Inflammatory macrophage treated with lipopolysaccharide for 4 hours (primary cell): ENCODE measurements around the gene MEN1.
A peak's percentile ranks its signal among the peaks of the same experiment; 100 is the strongest.

Experiments
- DNase-seq: peaks from one replicate; pipeline ENCODE4 v3.0.0-alpha.2; 2020

The MEN1 gene

DNA sequence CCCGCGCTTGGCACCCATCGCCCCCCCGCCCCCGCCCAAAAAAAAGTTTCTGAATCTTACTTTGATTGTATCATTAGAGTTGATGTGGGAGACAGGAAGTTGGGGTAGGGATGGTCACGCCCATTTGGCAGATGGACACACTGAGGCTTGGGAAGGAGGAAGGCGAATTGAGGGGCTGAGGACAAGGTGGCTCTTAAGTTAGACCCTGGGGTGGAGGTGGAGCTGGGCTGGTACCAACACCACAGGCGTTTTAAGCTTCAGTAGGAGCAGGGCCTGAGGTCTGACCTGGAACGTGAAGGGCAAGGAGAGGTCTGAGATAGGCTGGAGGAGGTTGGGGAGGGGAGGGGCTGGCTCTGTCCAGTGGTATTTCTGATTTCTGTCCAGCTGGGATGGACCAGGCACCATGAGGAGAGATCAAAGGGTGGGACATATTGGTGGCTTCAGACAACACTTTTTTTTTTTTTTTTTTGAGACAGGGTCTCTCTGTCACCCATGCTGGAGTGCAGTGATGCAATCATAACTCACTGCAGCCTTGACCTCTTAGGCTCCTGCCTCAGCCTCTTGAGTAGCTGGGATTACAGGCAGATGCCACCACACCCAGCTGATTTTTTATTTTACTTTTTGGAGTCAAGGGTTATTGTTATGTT lies 34.9 kb upstream of the MEN1 start:
- no peak for DNase-seq

DNA sequence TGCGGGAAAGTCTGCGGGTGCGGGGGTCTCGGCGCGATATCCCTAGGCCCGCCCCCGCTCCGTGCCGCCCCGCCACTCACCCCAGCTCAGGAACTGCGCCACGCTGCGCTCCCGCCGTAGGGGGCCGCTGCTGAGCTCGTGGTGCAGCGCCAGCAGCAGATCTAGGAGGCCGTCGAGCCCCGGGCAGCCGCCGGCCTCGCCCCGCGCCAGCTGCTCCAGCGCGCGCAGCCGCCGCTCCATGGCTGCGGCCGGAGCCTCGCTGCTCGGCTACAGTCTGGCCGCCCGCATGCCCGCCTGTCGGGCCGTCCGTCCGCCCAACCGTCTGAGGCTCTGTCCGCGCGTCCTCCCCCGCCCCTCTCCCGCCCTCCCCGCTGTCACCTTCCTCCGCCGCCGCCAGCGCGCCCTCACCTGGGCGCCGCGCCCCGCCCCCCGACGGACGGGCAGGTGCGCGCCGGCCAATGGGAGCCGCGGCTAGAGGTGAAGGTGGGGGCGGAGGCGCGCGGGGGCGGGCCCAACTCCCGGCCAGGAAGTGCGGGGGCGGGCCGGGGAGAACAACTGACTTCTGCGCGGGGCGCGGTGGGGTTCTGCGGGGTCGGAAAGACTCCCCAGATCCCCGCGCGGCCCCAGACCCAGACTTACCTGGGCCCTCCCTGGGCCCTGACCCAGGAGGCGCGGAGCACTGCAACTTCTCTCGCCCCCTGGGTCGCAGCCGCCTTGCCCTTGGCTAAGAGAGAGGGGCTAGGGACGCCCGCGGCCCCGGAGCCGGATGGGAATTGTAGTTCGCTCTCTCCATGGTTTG lies 34.2 kb upstream of the MEN1 start, which contains the start of gene CDC42BPG:
Gene CDC42BPG (minus strand): TSS at position 324 of the 799 bp plus-strand sequence. CDS start 84 bp downstream, at position 240.
- peak; percentile 76 for DNase-seq

DNA sequence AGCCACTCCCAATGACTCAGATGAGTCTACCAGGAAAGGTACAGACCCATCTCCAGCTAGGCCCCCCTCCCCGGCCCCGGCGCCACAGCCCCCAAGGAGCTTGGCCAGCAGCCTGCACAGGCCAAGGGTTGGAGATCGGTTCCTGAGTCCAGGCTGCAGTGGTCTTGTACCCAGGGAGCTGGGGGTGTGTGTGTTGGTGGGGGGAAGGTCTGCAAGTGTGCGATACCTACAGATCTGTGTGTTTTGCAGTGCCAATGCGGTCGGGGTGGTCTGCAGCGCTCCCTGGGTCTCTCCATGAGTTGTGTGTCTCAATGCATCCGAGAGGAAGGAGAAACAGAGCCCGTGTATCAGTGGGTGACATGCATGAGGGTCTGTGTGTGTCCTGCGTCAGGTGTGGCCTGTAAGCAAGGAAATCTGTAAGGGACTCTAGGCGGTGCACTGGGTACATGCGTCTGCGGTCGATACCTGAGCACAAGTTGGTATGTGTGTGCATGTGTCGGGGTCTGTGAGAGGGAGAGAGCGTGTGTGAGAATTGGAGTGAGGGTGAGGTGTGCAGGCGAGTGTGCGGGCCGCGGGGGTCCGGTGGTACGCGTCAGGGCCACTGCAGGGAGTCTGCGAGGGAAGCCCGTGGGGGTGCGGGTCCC lies 33.5 kb upstream of the MEN1 start:
- DNase-seq: no peak

DNA sequence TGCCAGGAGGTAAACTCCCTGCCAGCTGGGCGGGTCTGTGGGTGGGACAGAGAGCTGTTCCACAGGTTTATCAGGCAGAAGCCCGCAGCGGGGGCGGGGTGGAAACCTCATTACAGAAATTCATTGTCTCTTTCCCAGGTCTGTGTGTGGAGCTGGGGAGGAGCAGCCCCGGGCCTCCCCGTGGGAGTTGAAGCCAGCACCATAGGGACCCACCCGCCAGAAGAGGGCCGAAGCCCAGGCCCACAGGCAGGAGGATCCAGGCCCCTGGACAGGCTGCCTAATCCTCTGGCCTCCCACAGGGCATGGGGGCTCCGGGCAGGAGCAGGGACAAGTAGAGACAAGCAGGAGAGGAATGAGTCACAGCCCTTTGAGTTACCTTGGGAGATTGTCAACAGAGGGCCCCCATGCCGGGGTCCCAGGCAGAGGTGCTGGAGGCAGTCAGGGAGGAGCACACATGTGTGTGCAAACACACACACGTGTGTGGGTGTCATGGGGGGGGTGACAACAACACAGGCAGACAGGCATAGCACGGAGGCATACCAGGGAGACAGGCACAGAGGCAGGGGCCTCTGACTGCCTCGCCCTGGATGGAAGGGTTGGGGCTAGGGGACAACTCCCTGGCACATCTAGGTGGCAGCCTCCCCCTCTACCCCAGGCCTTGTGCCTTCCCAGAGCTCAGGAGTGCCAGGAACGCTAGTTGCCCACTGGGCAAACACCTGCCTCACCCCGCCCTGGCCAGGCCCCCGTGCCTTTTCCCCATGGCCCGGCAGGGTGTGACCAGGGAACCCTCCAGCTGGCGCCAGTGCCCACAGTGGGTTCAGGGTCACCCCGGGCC lies 32.7 kb upstream of the MEN1 start:
- DNase-seq: no peak

DNA sequence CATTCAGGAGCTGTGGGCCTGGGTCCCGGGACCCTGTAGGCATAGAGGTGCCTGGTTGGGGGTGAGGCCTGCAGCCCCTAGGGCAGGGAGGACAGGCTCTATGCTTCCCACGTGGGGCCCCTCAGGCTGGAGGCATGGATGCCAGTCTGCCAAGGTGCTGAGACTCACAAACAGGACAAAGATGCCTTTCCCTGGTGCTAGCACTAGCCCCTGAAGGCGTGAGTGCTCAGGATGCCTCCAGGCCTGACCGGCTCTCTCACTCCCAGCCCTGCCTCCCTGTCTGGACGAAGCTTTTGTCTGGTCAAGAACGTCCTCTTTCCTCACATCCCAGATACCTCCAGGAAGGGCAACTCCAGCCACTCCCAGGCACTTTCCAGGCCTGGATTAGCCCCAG lies 32.0 kb upstream of the MEN1 start:
- DNase-seq: no peak

DNA sequence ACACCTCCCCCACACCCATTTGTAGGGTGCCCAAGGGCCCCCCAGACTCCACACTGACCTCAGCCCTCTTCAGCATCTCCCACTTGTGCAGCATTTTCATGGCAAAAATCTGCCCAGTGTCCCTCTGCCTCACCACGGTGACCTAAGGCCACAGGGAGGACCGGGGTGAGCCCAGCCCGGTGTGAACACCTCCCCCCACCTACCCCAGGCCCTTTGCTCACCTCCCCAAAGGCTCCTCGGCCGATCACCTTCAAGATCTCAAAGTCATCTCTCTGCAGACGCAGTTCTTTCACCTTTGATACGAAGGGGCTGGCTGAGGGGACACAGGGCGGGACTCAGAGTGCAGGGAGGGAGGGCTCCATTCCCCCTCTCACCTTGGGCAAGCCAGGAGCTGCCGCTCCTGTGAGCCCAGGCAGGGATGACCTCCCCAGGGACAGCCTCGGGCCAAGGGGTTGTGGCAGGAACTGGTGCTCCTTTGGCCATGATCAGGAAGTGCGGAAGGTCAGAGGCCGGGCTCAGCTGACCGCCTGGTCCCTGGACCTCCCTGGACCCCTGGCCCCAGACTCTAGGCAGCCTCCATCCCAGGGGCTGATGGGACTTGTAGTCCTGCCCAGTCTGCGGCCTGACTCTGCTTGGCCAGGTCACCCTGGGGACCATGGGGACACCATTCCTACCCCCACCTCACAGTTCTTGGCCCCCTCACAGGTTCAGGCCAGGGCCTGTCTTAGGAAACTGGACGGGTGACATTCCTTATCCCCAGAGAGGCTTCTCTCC lies 31.4 kb upstream of the MEN1 start:
- no peak for DNase-seq

DNA sequence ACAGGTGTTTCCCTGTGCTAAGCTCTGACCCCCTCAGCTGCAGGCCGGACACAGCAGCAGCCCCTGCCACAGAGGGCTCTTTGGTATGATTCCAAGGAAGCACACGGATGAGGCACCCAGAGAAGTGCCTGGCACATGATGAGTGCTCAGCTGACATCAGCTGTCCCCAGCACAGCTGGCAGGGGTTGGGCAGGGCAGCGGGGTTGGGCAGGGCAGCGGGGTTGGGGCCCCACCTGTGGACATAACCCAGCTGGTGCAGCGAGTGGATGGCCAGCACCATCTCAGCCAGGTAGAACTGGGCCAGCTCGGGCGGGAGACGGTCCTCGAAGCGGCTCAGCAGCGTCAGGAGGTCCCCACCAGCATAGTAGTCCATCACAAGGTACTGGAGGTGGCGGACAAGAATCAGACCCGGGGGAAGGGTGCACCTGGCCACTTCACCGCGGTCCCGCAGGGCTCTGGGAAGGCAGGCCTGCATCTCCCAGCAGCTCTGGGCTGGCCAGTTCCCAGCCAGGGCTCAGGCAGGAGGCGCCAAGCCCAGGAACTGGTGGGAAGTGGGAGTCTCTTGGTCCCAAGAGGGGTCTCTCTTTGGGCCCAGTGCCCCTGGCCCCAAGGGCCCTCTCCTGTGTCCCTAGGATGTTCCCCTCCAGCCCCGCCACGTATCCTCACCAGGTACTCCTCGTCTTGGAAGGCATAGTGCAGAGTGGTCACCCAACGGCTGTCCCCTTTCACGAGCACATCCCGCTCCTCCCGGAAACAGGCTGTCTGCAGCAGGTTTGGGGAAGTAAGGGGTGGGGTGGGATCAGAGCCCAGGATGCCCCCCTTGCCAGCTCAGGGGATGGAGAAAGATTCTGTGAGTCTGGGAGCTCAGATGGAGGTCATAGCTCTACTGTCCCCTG lies 29.8 kb upstream of the MEN1 start:
- DNase-seq: no peak

DNA sequence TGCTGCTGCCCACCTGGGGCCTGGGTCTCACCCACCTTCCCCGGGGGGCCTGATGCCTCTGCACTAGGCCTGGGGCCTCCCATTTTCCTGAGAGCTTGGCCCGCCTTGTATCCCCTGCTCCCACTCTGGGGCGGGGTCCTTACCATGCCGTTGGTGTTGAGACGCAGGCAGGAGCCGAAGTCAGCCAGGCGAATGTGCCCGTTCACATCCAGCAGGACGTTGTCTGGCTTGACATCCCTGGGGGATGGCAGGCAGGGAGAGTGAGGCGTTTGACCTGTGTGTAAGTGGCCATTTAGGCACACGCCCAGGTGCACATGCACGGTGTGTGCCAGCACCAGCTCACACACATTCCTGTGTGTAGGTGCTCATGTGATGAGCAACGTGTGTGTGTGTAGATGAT lies 29.0 kb upstream of the MEN1 start:
- DNase-seq: no peak

DNA sequence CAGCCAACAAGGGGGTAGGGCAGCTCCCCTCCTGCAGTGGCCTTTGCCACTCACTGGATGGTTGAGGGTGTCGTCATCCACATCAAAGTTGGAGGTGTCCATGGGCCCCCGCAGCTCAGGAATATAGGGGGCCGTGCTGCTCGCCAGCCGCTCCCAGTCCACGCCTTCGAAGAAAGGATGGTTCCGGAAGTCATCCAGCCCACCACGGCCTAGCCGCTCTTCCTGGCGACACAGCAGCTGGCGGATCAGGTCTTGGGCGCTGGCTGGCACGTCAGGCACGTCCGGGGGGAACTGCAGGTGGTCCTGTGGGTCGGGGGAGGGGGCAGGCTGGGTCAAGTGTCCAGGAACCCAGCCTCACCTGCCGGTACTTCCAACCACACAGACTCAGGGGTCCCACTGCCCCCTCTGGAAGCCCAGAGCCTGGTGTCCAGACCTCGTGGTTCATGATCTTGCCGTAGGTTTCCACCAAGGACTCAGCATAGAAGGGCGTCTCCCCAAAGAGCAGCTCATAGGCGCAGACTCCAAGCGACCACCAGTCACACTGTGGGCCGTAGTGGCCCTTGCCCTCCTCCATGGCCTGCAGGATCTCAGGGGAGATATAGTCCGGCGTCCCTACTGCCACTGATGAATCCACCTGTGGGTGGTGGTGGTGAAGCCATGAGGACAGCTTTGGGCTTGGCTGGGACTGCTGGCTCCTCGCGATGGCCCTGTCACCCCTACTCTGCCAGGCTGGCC lies 28.4 kb upstream of the MEN1 start:
- DNase-seq: no peak

DNA sequence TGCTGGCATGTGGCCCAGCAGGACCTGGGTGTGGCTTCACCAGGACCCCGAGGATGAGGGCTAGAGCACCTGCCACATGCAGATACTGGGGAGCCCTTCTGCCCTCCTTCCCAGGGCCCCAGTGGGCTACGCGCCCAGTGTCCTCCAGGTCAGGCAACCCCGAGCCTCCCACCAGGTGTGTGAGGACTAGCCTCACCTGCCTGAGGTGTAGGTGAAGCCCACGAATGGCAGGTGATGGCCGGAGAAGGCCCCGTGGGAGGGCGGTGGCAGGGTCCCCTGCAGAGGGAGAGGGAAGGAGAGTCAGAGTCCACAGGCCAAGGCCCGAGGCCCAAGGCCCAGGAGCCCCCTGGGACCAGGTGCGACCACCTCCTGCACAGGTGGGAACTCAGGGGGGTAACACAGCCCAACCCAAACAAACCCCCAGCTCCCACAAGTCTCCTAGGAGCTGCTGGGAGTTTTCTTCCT lies 27.6 kb upstream of the MEN1 start:
- DNase-seq: no peak

DNA sequence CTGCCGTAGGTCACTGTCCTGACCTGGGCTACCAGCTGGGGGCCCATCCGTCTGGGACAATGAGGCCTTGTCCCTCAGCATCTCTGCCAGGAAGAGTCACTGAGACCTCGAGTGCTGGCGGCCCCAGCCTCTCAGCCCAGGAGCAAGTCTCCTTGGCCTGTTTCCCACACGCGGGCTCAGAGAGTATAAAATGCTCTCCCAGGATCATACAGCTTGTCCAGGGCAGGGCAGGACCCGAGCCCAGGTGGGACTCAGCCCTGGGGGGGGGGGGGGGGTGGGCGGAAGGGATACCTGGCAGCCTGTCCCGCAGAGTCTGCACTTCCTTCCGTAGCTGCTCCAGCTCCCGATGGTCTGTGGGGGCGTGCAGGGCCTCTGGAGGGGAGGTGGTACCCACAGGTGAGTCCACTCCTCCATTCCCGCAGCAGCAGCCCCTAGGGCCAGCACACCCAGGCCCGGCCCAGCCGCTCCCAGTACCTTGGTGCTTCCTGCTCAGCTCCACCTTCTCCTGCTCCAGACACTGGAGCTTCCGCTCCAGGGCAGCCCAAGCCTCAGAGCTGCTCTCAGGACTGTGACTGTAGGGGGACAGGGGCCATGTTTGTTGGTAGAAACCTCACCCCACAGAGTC lies 26.2 kb upstream of the MEN1 start:
- DNase-seq: no peak

DNA sequence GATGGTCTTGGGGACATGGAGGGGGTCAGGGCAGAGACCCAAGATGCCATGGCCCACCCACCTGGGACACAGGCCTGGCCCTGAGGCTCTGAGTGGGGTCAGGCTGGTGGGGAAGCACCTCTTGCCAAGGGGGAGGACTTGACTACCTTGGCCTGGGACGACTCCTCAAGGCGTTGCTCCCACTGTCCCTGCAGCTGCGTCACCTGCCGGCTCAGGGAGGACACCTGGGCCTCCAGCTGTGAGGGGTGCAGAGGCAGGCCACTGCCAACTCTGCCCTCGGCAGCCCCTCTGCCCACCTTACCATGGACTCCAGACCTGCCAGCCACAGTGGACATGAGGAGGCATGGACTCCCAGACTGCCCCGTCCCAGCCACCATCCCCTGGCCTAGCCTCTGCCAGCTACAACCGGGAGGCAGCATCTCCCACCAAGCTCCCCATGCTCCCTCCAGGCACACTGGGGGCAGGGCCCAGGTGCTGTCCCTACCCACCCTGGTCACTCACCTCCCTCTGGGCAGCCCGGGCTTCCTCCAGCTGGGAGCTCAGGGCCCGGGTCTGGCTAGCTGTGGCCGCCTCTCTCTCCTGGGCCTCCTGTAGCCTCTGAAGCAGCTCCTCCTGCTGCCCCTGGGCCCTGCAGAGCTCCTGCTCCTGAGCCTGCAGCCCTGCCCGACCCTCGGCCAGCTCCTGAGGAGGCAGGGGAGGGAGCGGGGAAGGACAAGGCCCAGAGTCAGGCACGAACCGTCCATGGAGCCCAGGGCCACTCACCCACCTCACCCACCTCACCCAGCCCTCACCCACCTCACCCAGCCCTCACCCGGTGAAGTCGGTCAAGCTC lies 25.5 kb upstream of the MEN1 start:
- no peak for DNase-seq

DNA sequence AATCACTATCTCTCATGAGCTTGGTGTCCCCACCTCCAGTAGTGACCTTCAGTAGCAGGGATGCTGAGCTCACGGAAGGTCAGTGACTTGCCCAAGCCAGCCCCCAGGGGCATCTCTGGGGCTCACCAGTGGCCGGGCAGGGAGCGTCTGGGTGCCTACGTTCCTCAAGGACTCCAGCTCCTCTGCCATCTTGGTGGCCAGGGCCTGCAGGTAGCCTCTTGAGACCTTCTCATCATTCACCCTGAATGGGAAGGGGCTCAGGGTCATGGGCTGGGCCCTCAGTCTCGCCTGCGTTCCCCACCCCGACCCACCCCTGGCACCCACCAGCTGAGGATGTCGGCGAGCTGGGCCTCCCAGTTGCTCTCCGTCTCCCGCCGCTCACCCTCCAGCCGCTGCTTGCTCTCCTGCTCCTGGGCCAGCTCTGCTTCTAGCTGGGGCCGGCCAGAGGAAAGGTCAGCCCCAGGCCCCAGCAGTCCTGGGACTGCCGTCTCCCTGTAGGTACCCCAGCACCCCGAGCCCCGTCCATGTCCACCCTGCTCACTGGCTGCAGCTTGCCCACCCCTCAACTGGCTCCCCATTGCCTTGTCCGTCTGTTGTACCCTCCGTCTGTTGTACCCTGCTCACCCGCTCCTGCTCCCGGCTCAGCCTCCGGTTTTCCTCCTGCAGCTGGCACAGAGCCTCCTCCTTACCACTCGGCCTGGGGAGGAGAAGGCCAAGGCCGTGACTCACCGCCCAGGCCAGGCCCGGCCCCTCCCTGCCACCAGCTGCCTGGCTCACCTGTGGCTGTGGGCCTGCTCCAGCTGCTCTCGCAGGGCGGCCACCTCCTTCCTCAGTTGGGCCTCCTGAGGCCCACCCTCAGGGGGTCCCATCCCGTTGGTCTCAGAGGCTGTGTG lies 24.6 kb upstream of the MEN1 start:
- no peak for DNase-seq

DNA sequence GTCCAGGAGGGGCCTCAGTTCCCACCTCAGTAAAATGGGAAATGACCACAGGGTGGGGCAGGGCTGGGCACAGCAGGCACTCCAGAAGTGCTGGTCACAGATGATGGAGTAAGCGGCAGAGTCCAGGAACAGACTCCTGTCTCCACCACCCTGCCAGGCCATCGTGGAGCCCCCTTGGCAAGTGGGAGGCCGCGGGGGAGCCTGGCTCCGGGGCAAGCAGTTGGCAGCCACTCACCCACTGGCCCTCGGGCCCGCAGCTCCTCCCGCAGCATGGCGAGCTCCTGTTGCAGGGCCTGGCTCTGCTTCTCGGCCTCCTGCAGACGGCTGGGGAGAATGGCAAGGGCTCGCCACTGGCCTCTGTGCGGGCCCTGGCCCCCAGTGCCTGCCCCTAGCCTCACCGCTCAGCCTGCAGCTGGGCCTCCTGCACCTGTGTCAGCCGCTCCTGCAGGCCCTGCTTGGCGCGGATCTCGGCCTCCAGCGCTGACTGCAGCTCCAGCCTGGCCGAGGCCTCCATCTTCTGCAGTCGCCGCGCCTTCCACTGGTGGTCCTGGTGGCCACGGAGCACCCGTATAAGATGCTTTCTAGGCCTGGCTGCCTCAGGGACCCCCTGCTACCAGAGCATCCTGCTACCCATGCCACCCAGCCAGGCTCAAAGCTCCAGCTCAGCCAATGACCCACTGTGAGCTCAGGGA lies 23.8 kb upstream of the MEN1 start:
- DNase-seq: no peak

DNA sequence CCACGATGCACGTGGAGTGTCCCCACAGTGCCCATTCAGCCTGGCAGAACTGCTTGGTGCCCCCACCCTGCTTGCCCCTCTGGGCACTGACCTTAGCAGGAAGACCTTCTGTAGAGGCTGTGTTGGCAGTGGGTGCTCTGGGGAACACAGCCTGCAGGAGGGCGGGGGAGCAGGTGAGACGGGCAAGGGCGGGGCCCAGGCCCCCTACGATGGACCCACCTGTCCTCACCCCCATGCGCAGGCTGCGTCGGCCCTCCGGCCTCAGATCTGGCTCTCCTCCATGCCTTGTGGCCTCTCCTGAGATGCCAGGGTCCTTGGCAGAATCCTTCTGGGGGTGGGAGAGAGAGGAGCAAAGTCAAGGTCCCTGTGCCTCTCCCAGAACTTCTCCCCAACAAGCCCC lies 23.2 kb upstream of the MEN1 start:
- no peak for DNase-seq

DNA sequence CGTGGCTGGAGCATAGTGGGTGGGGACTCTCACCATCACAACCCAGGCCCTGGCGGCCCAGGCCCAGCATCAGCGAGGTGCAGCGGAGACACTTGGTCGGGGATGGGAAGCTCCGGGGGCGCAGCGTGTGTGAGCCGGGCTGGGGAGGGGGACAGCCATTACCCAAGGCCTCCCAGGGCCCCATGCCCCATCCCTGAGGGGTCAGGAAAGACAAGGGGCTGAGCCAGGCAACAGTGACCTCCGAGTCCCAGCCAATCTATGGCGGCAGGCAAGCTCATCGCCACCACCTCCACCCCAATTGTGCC lies 22.8 kb upstream of the MEN1 start:
- no peak for DNase-seq

DNA sequence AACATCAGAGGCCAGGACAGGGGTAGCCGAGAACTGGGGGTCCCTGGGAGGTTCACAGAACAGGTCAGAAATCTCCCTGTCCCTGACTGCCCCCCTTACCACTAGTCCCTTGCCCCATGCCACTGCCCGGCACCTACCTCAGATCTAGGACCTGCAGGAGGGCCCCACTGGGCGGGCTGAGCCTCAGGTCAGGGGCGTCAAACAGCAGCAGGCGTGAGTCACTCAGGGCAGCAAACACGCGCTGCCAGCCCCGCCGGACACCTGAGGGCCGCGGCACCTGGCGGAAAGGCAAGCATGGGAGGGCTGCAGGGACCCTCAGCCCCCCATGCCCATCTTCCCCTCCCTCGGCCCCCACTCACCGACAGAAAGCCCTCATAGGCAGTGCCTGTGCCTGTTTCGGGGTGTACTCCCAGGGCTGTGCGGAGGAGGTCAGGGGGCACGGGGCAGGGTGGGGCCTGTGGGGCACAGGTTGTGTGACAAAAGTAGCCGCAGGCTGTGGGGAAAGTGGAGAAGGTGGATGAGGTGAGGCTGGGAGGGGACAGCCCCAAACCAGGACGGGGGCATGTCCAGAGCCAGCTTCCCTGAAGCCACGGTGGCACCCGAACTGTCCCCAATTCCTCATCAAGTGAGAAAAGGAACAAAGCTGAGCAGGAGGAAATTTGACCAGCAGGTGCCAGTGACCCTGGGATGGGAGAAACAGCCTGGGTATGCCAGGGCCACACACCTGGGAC lies 22.3 kb upstream of the MEN1 start:
- DNase-seq: no peak
